GM12878 (cell line): ENCODE measurements around the gene MVB12B. TPM values are rescaled to one million over a fixed set of nuclear protein-coding genes. Genes with fewer than 3 reads are reported as not detected.

Source experiments
- ATAC-seq: fragments of 200-7000 bp; cut with Tn5 transposase; 3 replicates; pipeline ENCODE4 v1.9.1; 2020; ENCODE audit warnings: mild to moderate bottlenecking, moderate library complexity
- BruUV-seq: library from RNA; stranded (reverse); fragments of 400-500 nt; replicated peaks from 2 replicates; lab custom pipeline; 2021; lab: Mats Ljungman, UMichigan
- CTCF ChIA-PET: fragments of 300-600 bp; sonication (Branson Sonifier 250); formaldehyde crosslinking; extraction: SDS; loops from one replicate; lab custom pipeline; 2021; ENCODE audit warnings: inconsistent platforms; lab: Yijun Ruan, JAX
- POLR2A ChIA-PET: fragments of 350-600 bp; formaldehyde crosslinking; extraction: SDS; loops from one replicate; lab custom pipeline; 2021; ENCODE audit warnings: inconsistent platforms; lab: Charles Lee
- RAD21 ChIA-PET: fragments of 300-600 bp; sonication (Branson Sonifier 250); formaldehyde crosslinking; loops from one replicate; lab custom pipeline; 2023; ENCODE audit warnings: antibody characterized with exemption; ENCODE audit not compliant: unreplicated experiment; lab: Charles Lee
- SMC1A ChIA-PET: fragments of 300-600 bp; sonication (Branson Sonifier 250); formaldehyde crosslinking; loops from one replicate; lab custom pipeline; 2023; ENCODE audit not compliant: unreplicated experiment, uncharacterized antibody; lab: Charles Lee
- DNase-seq: peaks from one replicate; pipeline ENCODE4 v3.0.0-alpha.2; 2011; ENCODE audit warnings: low read depth, low spot score
- FAIRE-seq: peaks from 3 replicates; lab custom pipeline; 2011; peaks lifted over from hg19 to GRCh38; lab: Jason Lieb, UNC
- H2AFZ ChIP-seq: 2 replicates; pipeline ENCODE4 v1.6.0; 2011; ENCODE audit warnings: low read depth, low read length, control low read depth; ENCODE audit not compliant: control insufficient read depth
- H3K27ac ChIP-seq: 2 replicates; pipeline ENCODE4 v1.5.1; 2011; ENCODE audit warnings: control low read depth; ENCODE audit not compliant: control insufficient read depth, insufficient read depth
- H3K27me3 ChIP-seq, 2 experiments: replicated peaks in 1 of 2; 2 replicates each; pipeline versions ENCODE4 v1.6.0 to v1.6.1; 2011; ENCODE audit warnings: low read length in 1 of 2; ENCODE audit not compliant: control insufficient read depth in 2 of 2, insufficient read depth in 2 of 2
- H3K36me3 ChIP-seq, 2 experiments: 2 replicates each; pipeline ENCODE4 v1.5.1; 2011; ENCODE audit warnings: low read length in 1 of 2; ENCODE audit not compliant: control insufficient read depth in 2 of 2, insufficient read depth in 2 of 2
- H3K4me1 ChIP-seq: 2 replicates; pipeline ENCODE4 v1.6.1; 2011; ENCODE audit warnings: mild to moderate bottlenecking, low read length, moderate library complexity, mixed read lengths; ENCODE audit not compliant: control insufficient read depth, insufficient read depth
- H3K4me2 ChIP-seq: 2 replicates; pipeline ENCODE4 v1.6.0; 2011; ENCODE audit warnings: control low read depth; ENCODE audit not compliant: control insufficient read depth, insufficient read depth
- H3K4me3 ChIP-seq: fragments of 200-600 bp; sonication (generic); 2 replicates; pipeline ENCODE4 v1.5.1; 2016
- H3K79me2 ChIP-seq: 2 replicates; pipeline ENCODE4 v1.6.0; 2011; ENCODE audit warnings: low read length; ENCODE audit not compliant: control insufficient read depth, insufficient read depth
- H3K9ac ChIP-seq: 2 replicates; pipeline ENCODE4 v1.8.0; 2011; ENCODE audit warnings: low read length, control low read depth, mixed read lengths; ENCODE audit not compliant: control insufficient read depth, insufficient read depth
- H3K9me3 ChIP-seq: replicated peaks from 3 replicates; pipeline ENCODE4 v1.5.1; 2011; ENCODE audit warnings: mild to moderate bottlenecking, low read length; ENCODE audit not compliant: control insufficient read depth, insufficient read depth
- H4K20me1 ChIP-seq: 2 replicates; pipeline ENCODE4 v1.6.0; 2011; ENCODE audit not compliant: control insufficient read depth, insufficient read depth
- BRCA1 ChIP-seq: IDR thresholded peaks from 2 replicates; pipeline ENCODE4 v1.6.1; 2011; ENCODE audit warnings: low read depth, low read length, improper control_type of control experiment
- CEBPB ChIP-seq, 2 experiments: fragments of 150-350 bp in 1 of 2; IDR thresholded peaks; 2 replicates each; pipeline ENCODE4 v1.6.1; 2012 to 2014; ENCODE audit warnings: low read depth in 2 of 2, low read length in 2 of 2, borderline replicate concordance in 1 of 2, inconsistent platforms in 1 of 2
- CHD2 ChIP-seq: IDR thresholded peaks from 2 replicates; pipeline ENCODE4 v1.6.1; 2011; ENCODE audit warnings: low read depth, low read length, improper control_type of control experiment, borderline replicate concordance
- CTCF ChIP-seq, 3 experiments: IDR thresholded peaks in 2 of 3; conservative IDR thresholded peaks in 1 of 3; 2 replicates each; pipeline ENCODE4 v1.5.1; 2011; ENCODE audit warnings: low read depth in 3 of 3, low read length in 3 of 3, mild to moderate bottlenecking in 3 of 3, control low read depth in 2 of 3, moderate library complexity in 2 of 3, inconsistent platforms in 1 of 3, mixed read lengths in 1 of 3; ENCODE audit not compliant: control insufficient read depth in 2 of 3, insufficient read depth in 1 of 3; ENCODE audit errors: extremely low read depth in 1 of 3
- CUX1 ChIP-seq: IDR thresholded peaks from 2 replicates; pipeline ENCODE4 v1.6.1; 2012; ENCODE audit warnings: improper control_type of control experiment, low read depth, low read length; ENCODE audit not compliant: insufficient replicate concordance
- EGR1 ChIP-seq, 2 experiments: IDR thresholded peaks; 1 replicate in 1 of 2; 2 replicates in 1 of 2; pipeline ENCODE4 v1.6.1; 2011 to 2012; ENCODE audit warnings: low read depth in 2 of 2, low read length in 2 of 2, borderline replicate concordance in 1 of 2, mild to moderate bottlenecking in 1 of 2, moderate library complexity in 1 of 2
- HCFC1 ChIP-seq: fragments of 150-350 bp; IDR thresholded peaks from 2 replicates; pipeline ENCODE4 v1.6.1; 2014; ENCODE audit warnings: low read length
- IRF4 ChIP-seq: IDR thresholded peaks from 2 replicates; pipeline ENCODE4 v1.6.1; 2011; ENCODE audit warnings: low read depth, low read length
- KLF5 ChIP-seq: fragments of 450-650 bp; IDR thresholded peaks from 2 replicates; pipeline ENCODE4 v1.6.1; 2014; ENCODE audit warnings: mild to moderate bottlenecking; ENCODE audit not compliant: partially characterized antibody
- NRF1 ChIP-seq: conservative IDR thresholded peaks from 2 replicates; pipeline ENCODE4 v1.6.1; 2011; ENCODE audit warnings: mild to moderate bottlenecking, low read depth, low read length, improper control_type of control experiment
- RCOR1 ChIP-seq: conservative IDR thresholded peaks from 2 replicates; pipeline ENCODE4 v1.6.1; 2012; ENCODE audit warnings: low read depth, low read length, improper control_type of control experiment
- RELB ChIP-seq: fragments of 450-650 bp; IDR thresholded peaks from 2 replicates; pipeline ENCODE4 v1.6.1; 2017; ENCODE audit warnings: low read depth, mild to moderate bottlenecking, moderate library complexity
- TBL1XR1 ChIP-seq: IDR thresholded peaks from 2 replicates; pipeline ENCODE4 v1.6.1; 2012; ENCODE audit warnings: low read depth, low read length, improper control_type of control experiment
- ZNF24 ChIP-seq: fragments of 450-650 bp; IDR thresholded peaks from 2 replicates; pipeline ENCODE4 v1.6.1; 2017; ENCODE audit warnings: antibody characterized with exemption, mild to moderate bottlenecking
- WGBS: methylation state at CpG from one replicate; pipeline ENCODE4 v1.1.6; 2016; ENCODE audit warnings: low lambda C conversion rate; ENCODE audit not compliant: insufficient replicate concordance, insufficient coverage; ENCODE audit errors: missing lambda C conversion rate; 5-methylcytosine and 5-hydroxymethylcytosine counted together
- in situ Hi-C: fragments of 300-500 bp; cut with MboI; formaldehyde crosslinking; loops from 9 replicates; pipeline ENCODE4 v1.14.3; 2018; ENCODE audit warnings: mixed read lengths
- intact Hi-C: fragments of 100-400 bp; cut with micrococcal nuclease; formaldehyde crosslinking; loops from one replicate; pipeline ENCODE4 v1.14.2; 2022; ENCODE audit not compliant: unreplicated experiment
- polyA plus RNA-seq, 11 experiments: library from polyadenylated mRNA; depleted of rRNA in 4 of 11; unstranded in 6 of 11; stranded (reverse) in 5 of 11; fragments of >200 nt; fragmentation: Nextera tagmentation in 4 of 11; fragmentation: Illumina TruSeq in 1 of 11; extraction: Ambion mirVana in 4 of 11; extraction: Trizol in 1 of 11; gene quantifications; 1 replicate in 1 of 11; 2 replicates in 10 of 11; pipeline versions ENCODE4 v1.2.1 to v1.2.3, GENCODE V29; 2011 to 2016; ENCODE audit warnings: inconsistent platforms in 2 of 11, missing spikeins in 2 of 11, low read depth in 1 of 11
- total RNA-seq, 4 experiments: library from RNA; depleted of rRNA in 3 of 4; stranded (reverse); fragments of >200 nt in 3 of 4; fragmentation: Illumina TruSeq in 1 of 4; extraction: Trizol in 1 of 4; gene quantifications; 2 replicates each; pipeline versions ENCODE4 v1.2.1 to v1.2.3, GENCODE V29; 2013 to 2021

MVB12B gene
- total and polyA plus RNA-seq, 10 of the 15 experiments (the other 5 are each of a cell fraction or from before 2014, with no cell fraction given): 0.08 TPM; not detected in 9

- no TSS peak for BruUV-seq
- Histone ChIP-seq H4K20me1 (no peaks in the 10 kb centered on the region), H3K4me3 (no peak overlapping the region), H3K9ac (no peak overlapping the region), H3K36me3 (no peaks in the 10 kb centered on the region), H3K9me3 (no peaks in the 10 kb centered on the region), H3K27ac (no peak overlapping the region), H3K4me1 (no peaks in the 10 kb centered on the region), H2AFZ (no peak overlapping the region), H3K4me2 (no peak overlapping the region), H3K79me2 (no peaks in the 10 kb centered on the region), H3K27me3 (peaks cover 0 to 3% of the 10 kb centered on the region in 2 experiments)
- POLR2A ChIA-PET: no interaction called here
- intact Hi-C loops (no loop called here), in situ Hi-C loops (loop anchor here (10.0 kb wide), 1 partner anchor 339 kb away; no protein-coding TSS in a partner anchor)
- WGBS: 50% methylated on average over 13 of the region's 13 CpGs
- CTCF ChIA-PET: interaction anchor here (1.5 kb wide), 1 partner anchor 15 kb away, joined by 5 read pairs; no protein-coding TSS in a partner anchor
- RAD21 ChIA-PET: no interaction called here
- DNase-seq (no peak), ATAC-seq (no peak), FAIRE-seq (no peak)
- SMC1A ChIA-PET: no interaction called here
- no peak for TF ChIP-seq TBL1XR1
- no peak for TF ChIP-seq CHD2
- no peak for TF ChIP-seq CEBPB (IDR thresholded peaks at IDR 0.05; ENCODE audit: borderline replicate concordance in 1 of 2, low read depth in 2 of 2, low read length in 2 of 2)
- no peak for TF ChIP-seq CUX1
- TF ChIP-seq BRCA1: no peak
- TF ChIP-seq NRF1: no peak
- TF ChIP-seq RCOR1: no peak
- TF ChIP-seq ZNF24: no peak
- no peak for TF ChIP-seq IRF4
- TF ChIP-seq KLF5: no peak
- TF ChIP-seq HCFC1: no peak
- no peak for TF ChIP-seq EGR1 (IDR thresholded peaks at IDR 0.05; ENCODE audit: borderline replicate concordance in 1 of 2, low read depth in 2 of 2, low read length in 2 of 2)
- TF ChIP-seq CTCF (IDR thresholded peaks at IDR 0.05 in 2 of 3, conservative IDR thresholded peaks at IDR 0.05 in 1 of 3; ENCODE audit: control insufficient read depth in 2 of 3, extremely low read depth in 1 of 3, insufficient read depth in 1 of 3, low read depth in 3 of 3, low read length in 3 of 3): no peak
- TF ChIP-seq RELB: no peak
These were observed 156.9 kb downstream of the MVB12B start for GRCh38 chr9:126483468-126484073.
